GM19372 (cell line): ENCODE results near the gene CACUL1.
"Not testable (repeated sequence)": the region's sequence is repeated elsewhere in the genome, so short reads cannot be mapped to it uniquely, and the experiment has no call there.

ENCODE experiments used
- ATAC-seq: cut with Tn5 transposase; IDR thresholded peaks from one replicate; pipeline ENCODE4 v1.9.1; 2021; ENCODE audit warnings: mild to moderate bottlenecking, low read depth, moderate library complexity; ENCODE audit not compliant: unreplicated experiment

The CACUL1 gene

GRCh38 chr10:118698421-118698820, 56.3 kb downstream of the CACUL1 start:
- peak; percentile 94 for ATAC-seq

GRCh38 chr10:118694848-118695247, 59.9 kb downstream of the CACUL1 start:
- ATAC-seq, result no peak

- no peak for ATAC-seq
Measured at GRCh38 chr10:118692872-118693271, 61.9 kb downstream of the CACUL1 start.

GRCh38 chr10:118689070-118689858, 65.5 kb downstream of the CACUL1 start:
- no peak for ATAC-seq

GRCh38 chr10:118687472-118687871, 67.3 kb downstream of the CACUL1 start:
- ATAC-seq, result no peak

GRCh38 chr10:118682533-118682932, 72.2 kb downstream of the CACUL1 start:
- ATAC-seq, result no peak

- no peak for ATAC-seq
Measured at GRCh38 chr10:118680197-118680596, 74.6 kb downstream of the CACUL1 start.

GRCh38 chr10:118674226-118674919, 80.4 kb downstream of the CACUL1 start:
- no peak for ATAC-seq

GRCh38 chr10:118672766-118673715, 81.7 kb downstream of the CACUL1 start:
- no peak for ATAC-seq

GRCh38 chr10:118672153-118672552, 82.6 kb downstream of the CACUL1 start:
- ATAC-seq, result no peak

GRCh38 chr10:118671221-118671620, 83.5 kb downstream of the CACUL1 start:
- not testable (repeated sequence) for ATAC-seq

GRCh38 chr10:118670472-118671124, 84.2 kb downstream of the CACUL1 start:
- no peak for ATAC-seq

GRCh38 chr10:118669835-118670234, 84.9 kb downstream of the CACUL1 start:
- no peak for ATAC-seq

GRCh38 chr10:118669020-118669791, 85.6 kb downstream of the CACUL1 start:
- ATAC-seq, result no peak

GRCh38 chr10:118668228-118668952, 86.4 kb downstream of the CACUL1 start:
- no peak for ATAC-seq

- no peak for ATAC-seq
Measured at GRCh38 chr10:118667732-118668131, 87.0 kb downstream of the CACUL1 start.

GRCh38 chr10:118666350-118666749, 88.4 kb downstream of the CACUL1 start:
- ATAC-seq, result no peak

GRCh38 chr10:118664321-118664720, 90.4 kb downstream of the CACUL1 start:
- ATAC-seq, result no peak

- no peak for ATAC-seq
Measured at GRCh38 chr10:118663176-118663575, 91.6 kb downstream of the CACUL1 start.
